OCI-LY7 (cell line): Measurements from ENCODE around the gene ASB5. TPM values are rescaled to one million over a fixed set of nuclear protein-coding genes. Genes with fewer than 3 reads are reported as not detected.

Experiments
- BruUV-seq: library from RNA; stranded (reverse); fragments of 400-500 nt; replicated peaks from 2 replicates; lab custom pipeline; 2021; lab: Mats Ljungman, UMichigan
- CTCF ChIA-PET: fragments of 300-600 bp; sonication (Branson Sonifier 250); formaldehyde crosslinking; loops from one replicate; lab custom pipeline; 2022; ENCODE audit warnings: antibody characterized with exemption; ENCODE audit not compliant: unreplicated experiment; lab: Charles Lee
- POLR2A ChIA-PET: fragments of 300-600 bp; sonication (Branson Sonifier 250); formaldehyde crosslinking; loops from one replicate; lab custom pipeline; 2022; ENCODE audit warnings: antibody characterized with exemption; lab: Charles Lee
- DNase-seq: peaks from one replicate; pipeline ENCODE4 v3.0.0-alpha.2; 2015; ENCODE audit warnings: low spot score
- H2AFZ ChIP-seq: fragments of 200-600 bp; sonication (generic), shearing (Covaris generic); 2 replicates; pipeline ENCODE4 v1.6.1; 2014; ENCODE audit warnings: mild to moderate bottlenecking, antibody characterized with exemption, low read length, moderate library complexity
- H3K27ac ChIP-seq: fragments of 200-600 bp; sonication (generic); 2 replicates; pipeline ENCODE4 v1.5.1; 2014; ENCODE audit warnings: mixed run types, low read depth, mild to moderate bottlenecking, moderate library complexity, low read length, inconsistent platforms; ENCODE audit not compliant: poor library complexity, severe bottlenecking
- H3K36me3 ChIP-seq: fragments of 200-600 bp; sonication (generic); 2 replicates; pipeline ENCODE4 v1.6.1; 2014; ENCODE audit warnings: mild to moderate bottlenecking, antibody characterized with exemption, low read length, moderate library complexity, mixed read lengths; ENCODE audit not compliant: insufficient read depth
- H3K4me1 ChIP-seq: fragments of 200-600 bp; sonication (generic); 2 replicates; pipeline ENCODE4 v1.5.1; 2014; ENCODE audit warnings: mild to moderate bottlenecking, low read length; ENCODE audit not compliant: insufficient read depth, poor library complexity, severe bottlenecking
- H3K4me2 ChIP-seq: fragments of 200-600 bp; sonication (generic); 2 replicates; pipeline ENCODE4 v1.6.1; 2014; ENCODE audit warnings: mild to moderate bottlenecking, low read length
- H3K4me3 ChIP-seq: fragments of 200-600 bp; sonication (generic); 2 replicates; pipeline ENCODE4 v1.5.1; 2014; ENCODE audit warnings: mild to moderate bottlenecking, low read depth, low read length; ENCODE audit not compliant: poor library complexity, severe bottlenecking
- H3K79me2 ChIP-seq: fragments of 200-600 bp; sonication (generic); 2 replicates; pipeline ENCODE4 v1.6.1; 2016; ENCODE audit warnings: low read depth, mild to moderate bottlenecking, low read length, moderate library complexity, mixed read lengths; ENCODE audit not compliant: insufficient read depth
- H3K9me2 ChIP-seq: fragments of 200-600 bp; sonication (generic); 2 replicates; pipeline ENCODE4 v1.6.1; 2016; ENCODE audit warnings: mild to moderate bottlenecking, low read length, mixed read lengths; ENCODE audit not compliant: insufficient read depth
- H3K9me3 ChIP-seq: fragments of 200-600 bp; sonication (generic); 2 replicates; pipeline ENCODE4 v1.6.1; 2014; ENCODE audit warnings: mild to moderate bottlenecking, mixed run types, low read length, mixed read lengths
- H4K20me1 ChIP-seq: fragments of 200-600 bp; sonication (generic); 2 replicates; pipeline ENCODE4 v1.6.1; 2014; ENCODE audit warnings: mild to moderate bottlenecking, antibody characterized with exemption, low read length, moderate library complexity, mixed read lengths; ENCODE audit not compliant: insufficient read depth
- EZH2phosphoT487 ChIP-seq: fragments of 200-600 bp; sonication (generic); IDR thresholded peaks from 2 replicates; pipeline ENCODE4 v1.6.1; 2018; ENCODE audit warnings: low read depth, borderline replicate concordance, mild to moderate bottlenecking, mixed run types, antibody characterized with exemption, low read length, moderate library complexity, mixed read lengths
- intact Hi-C: fragments of 100-400 bp; cut with micrococcal nuclease; formaldehyde crosslinking; loops from one replicate; pipeline ENCODE4 v1.10.0; 2022; ENCODE audit not compliant: unreplicated experiment
- total RNA-seq, 2 experiments: library from RNA; depleted of rRNA in 1 of 2; stranded (reverse); fragments of >200 nt in 1 of 2; shearing (Covaris generic) in 1 of 2; gene quantifications; 2 replicates each; pipeline ENCODE4 v1.2.3, GENCODE V29; 2014 to 2022
- TF ChIP-seq, protein P1 (sequence below): fragments of 200-600 bp; sonication (generic); conservative IDR thresholded peaks from 2 replicates; pipeline ENCODE4 v1.5.1; 2014; ENCODE audit warnings: mild to moderate bottlenecking, antibody characterized with exemption, low read length, moderate library complexity, mixed read lengths

ASB5 gene
- total RNA-seq, 2 experiments from 2014 or later = not detected

DNA sequence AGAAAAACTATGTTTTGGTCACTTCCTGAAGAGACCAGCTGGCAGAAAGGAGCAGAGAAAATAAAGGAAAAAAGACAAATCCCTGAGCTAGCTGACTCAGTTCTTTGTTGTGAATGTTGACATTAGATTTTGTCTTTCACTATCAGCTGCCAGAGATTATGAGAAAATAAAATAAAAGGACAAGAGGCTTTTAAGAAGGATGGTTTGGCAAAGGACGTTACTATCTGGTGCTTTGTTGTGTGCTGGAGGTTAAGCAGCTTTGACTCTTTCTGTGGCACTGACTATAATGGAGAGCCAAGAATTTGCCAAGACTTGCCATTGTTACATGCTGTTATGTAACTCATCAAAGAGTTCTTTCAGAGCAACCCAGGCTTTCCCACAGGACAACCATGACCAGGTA lies 12.1 kb downstream of the ASB5 start:
- ChIA-PET POLR2A (interaction anchor here (0.9 to 1.4 kb wide), 2 partner anchors 12 to 17 kb away, joined by 3 to 5 read pairs; partner anchors contain the start of gene ASB5), CTCF (no interaction called here)
- no peak overlapping the region for H3K4me2 ChIP-seq

DNA sequence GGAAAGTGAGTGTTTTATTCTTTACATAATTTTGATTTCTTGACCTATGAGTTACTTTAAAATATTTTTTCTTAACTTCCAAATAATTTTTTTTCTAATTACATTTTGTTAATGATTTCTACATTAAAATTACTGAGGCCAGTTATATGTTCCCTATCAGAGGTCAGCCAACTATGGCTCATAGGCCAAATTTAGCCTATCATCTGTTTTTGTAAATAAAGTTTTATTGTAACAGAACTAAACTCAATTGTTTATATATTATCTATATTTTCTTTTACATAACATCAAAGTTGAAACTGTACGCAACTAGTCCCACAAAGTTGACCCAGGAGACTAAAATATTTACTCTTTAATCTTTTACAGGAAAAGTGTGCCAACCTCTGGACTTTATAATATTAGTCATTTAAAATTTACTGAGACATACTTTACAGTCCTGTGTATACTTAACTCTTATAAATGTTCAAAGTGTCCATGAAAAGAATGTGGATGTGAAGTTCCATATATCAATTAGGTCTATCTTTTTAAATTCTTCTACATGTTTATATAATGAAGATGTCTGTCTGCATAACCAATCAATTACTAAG lies 26.2 kb downstream of the ASB5 start:
- H3K36me3 ChIP-seq = no peaks in the 10 kb centered on the region
- no peak overlapping the region for H3K4me2 ChIP-seq
- intact Hi-C loops = no loop called here
- H3K4me3 ChIP-seq = no peak overlapping the region
- no peaks in the 10 kb centered on the region for H4K20me1 ChIP-seq
- POLR2A ChIA-PET = interaction anchor here (0.9 to 1.8 kb wide), 3 partner anchors 16 to 420 kb away, joined by 3 to 4 read pairs (median 4); no protein-coding TSS in a partner anchor
- H3K9me2 ChIP-seq = no peaks in the 10 kb centered on the region
- BruUV-seq = no TSS peak
- TF ChIP-seq, protein P1, sequence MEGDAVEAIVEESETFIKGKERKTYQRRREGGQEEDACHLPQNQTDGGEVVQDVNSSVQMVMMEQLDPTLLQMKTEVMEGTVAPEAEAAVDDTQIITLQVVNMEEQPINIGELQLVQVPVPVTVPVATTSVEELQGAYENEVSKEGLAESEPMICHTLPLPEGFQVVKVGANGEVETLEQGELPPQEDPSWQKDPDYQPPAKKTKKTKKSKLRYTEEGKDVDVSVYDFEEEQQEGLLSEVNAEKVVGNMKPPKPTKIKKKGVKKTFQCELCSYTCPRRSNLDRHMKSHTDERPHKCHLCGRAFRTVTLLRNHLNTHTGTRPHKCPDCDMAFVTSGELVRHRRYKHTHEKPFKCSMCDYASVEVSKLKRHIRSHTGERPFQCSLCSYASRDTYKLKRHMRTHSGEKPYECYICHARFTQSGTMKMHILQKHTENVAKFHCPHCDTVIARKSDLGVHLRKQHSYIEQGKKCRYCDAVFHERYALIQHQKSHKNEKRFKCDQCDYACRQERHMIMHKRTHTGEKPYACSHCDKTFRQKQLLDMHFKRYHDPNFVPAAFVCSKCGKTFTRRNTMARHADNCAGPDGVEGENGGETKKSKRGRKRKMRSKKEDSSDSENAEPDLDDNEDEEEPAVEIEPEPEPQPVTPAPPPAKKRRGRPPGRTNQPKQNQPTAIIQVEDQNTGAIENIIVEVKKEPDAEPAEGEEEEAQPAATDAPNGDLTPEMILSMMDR = no peak
- no peak for TF ChIP-seq EZH2phosphoT487
- H3K79me2 ChIP-seq = no peaks in the 10 kb centered on the region
- CTCF ChIA-PET = no interaction called here
- no peak overlapping the region for H3K27ac ChIP-seq
- no peaks in the 10 kb centered on the region for H3K4me1 ChIP-seq
- H2AFZ ChIP-seq = no peak overlapping the region
- H3K9me3 ChIP-seq = no peaks in the 10 kb centered on the region
- no peak for DNase-seq

More for the DNA sequence above, 12.1 kb downstream of the ASB5 start:
- no peak for DNase-seq
- H3K4me1 ChIP-seq = no peaks in the 10 kb centered on the region
- no peaks in the 10 kb centered on the region for H3K9me3 ChIP-seq
- no TSS peak for BruUV-seq
- H4K20me1 ChIP-seq = no peaks in the 10 kb centered on the region
- intact Hi-C loops = no loop called here
- H2AFZ ChIP-seq = no peak overlapping the region
- H3K36me3 ChIP-seq = no peaks in the 10 kb centered on the region
- no peak overlapping the region for H3K27ac ChIP-seq
- H3K4me3 ChIP-seq = no peak overlapping the region
- no peaks in the 10 kb centered on the region for H3K9me2 ChIP-seq
- no peaks in the 10 kb centered on the region for H3K79me2 ChIP-seq
- TF ChIP-seq, protein P1 = no peak
- no peak for TF ChIP-seq EZH2phosphoT487

DNA sequence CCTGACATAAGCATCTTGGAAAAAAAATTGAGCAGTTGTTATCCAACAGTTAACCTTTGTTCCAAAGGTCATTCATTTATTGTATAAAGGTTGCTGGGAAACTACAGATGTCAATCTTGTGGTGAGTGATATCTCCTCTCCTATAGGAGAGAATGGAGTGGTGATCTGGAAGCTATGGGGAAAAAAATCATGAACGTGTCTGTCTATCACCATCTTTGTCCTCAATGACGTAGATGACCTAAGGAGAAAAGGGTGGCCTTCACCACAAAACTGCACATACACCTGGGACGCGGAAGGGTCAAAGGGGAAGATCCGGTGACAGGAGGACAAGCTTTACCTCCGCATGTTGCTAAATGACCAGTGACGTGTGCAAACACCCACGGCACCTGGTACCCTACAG lies 27.3 kb downstream of the ASB5 start:
- no peak overlapping the region for H3K4me3 ChIP-seq
- CTCF ChIA-PET = no interaction called here

More for the DNA sequence above, 27.3 kb downstream of the ASB5 start:
- BruUV-seq = no TSS peak
- Histone ChIP-seq H3K79me2 (no peaks in the 10 kb centered on the region), H3K36me3 (no peaks in the 10 kb centered on the region), H3K4me2 (no peak overlapping the region), H3K4me1 (no peaks in the 10 kb centered on the region), H3K9me2 (no peaks in the 10 kb centered on the region), H2AFZ (no peak overlapping the region), H3K27ac (no peak overlapping the region), H4K20me1 (no peaks in the 10 kb centered on the region), H3K9me3 (no peaks in the 10 kb centered on the region)
- TF ChIP-seq EZH2phosphoT487 = no peak
- TF ChIP-seq, protein P1 = no peak
- POLR2A ChIA-PET = interaction anchor here (0.9 to 1.8 kb wide), 2 partner anchors 15 to 418 kb away, joined by 3 to 4 read pairs; no protein-coding TSS in a partner anchor
- intact Hi-C loops = no loop called here
- no peak for DNase-seq
